Esophagus squamous epithelium (tissue), 4 donors: ENCODE data around the gene PCSK5.

Experiments
- CTCF ChIP-seq, 6 experiments: fragments of 450-650 bp in 4 of 6; fragments of 200-600 bp in 2 of 6; sonication (generic) in 2 of 6; IDR thresholded peaks; one replicate each; pipeline ENCODE4 v1.5.1; 2016 to 2019; ENCODE audit warnings: antibody characterized with exemption in 6 of 6, mild to moderate bottlenecking in 4 of 6, moderate library complexity in 4 of 6
- POLR2A ChIP-seq, 4 donors: fragments of 450-650 bp; IDR thresholded peaks; one replicate each; pipeline ENCODE4 v1.6.1; 2017; ENCODE audit warnings: antibody characterized with exemption in 4 of 4, mild to moderate bottlenecking in 4 of 4, moderate library complexity in 3 of 4

- TF ChIP-seq CTCF (IDR thresholded peaks at IDR 0.05): no peak
- TF ChIP-seq POLR2A (IDR thresholded peaks at IDR 0.05): no peak
These were observed 8.7 kb upstream of the PCSK5 start for GRCh38 chr9:75881761-75882160.
